22Rv1 (cell line): ENCODE measurements around the gene GLT8D1.
"Not testable (repeated sequence)": the region's sequence is repeated elsewhere in the genome, so short reads cannot be mapped to it uniquely, and the experiment has no call there.

ENCODE experiments used
- H3K27ac ChIP-seq: fragments of 450-650 bp; 2 replicates; pipeline ENCODE4 v1.5.1; 2017
- ZFX ChIP-seq: fragments of 450-650 bp; IDR thresholded peaks from 2 replicates; pipeline ENCODE4 v1.6.1; 2017; ENCODE audit warnings: antibody characterized with exemption, borderline replicate concordance
- TF ChIP-seq, protein P1 (sequence below): fragments of 450-650 bp; IDR thresholded peaks from 2 replicates; pipeline ENCODE4 v1.5.1; 2017; ENCODE audit warnings: mild to moderate bottlenecking

Gene GLT8D1

GRCh38 chr3:52733256-52733891, 27.8 kb upstream of the GLT8D1 start:
- TF ChIP-seq, protein P1, sequence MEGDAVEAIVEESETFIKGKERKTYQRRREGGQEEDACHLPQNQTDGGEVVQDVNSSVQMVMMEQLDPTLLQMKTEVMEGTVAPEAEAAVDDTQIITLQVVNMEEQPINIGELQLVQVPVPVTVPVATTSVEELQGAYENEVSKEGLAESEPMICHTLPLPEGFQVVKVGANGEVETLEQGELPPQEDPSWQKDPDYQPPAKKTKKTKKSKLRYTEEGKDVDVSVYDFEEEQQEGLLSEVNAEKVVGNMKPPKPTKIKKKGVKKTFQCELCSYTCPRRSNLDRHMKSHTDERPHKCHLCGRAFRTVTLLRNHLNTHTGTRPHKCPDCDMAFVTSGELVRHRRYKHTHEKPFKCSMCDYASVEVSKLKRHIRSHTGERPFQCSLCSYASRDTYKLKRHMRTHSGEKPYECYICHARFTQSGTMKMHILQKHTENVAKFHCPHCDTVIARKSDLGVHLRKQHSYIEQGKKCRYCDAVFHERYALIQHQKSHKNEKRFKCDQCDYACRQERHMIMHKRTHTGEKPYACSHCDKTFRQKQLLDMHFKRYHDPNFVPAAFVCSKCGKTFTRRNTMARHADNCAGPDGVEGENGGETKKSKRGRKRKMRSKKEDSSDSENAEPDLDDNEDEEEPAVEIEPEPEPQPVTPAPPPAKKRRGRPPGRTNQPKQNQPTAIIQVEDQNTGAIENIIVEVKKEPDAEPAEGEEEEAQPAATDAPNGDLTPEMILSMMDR = no peak
- no peak for TF ChIP-seq ZFX
- no peak overlapping the region for H3K27ac ChIP-seq

GRCh38 chr3:52731590-52731989, 26.0 kb upstream of the GLT8D1 start:
- no peak for TF ChIP-seq ZFX
- TF ChIP-seq, protein P1 = no peak
- H3K27ac ChIP-seq = no peak overlapping the region

DNA sequence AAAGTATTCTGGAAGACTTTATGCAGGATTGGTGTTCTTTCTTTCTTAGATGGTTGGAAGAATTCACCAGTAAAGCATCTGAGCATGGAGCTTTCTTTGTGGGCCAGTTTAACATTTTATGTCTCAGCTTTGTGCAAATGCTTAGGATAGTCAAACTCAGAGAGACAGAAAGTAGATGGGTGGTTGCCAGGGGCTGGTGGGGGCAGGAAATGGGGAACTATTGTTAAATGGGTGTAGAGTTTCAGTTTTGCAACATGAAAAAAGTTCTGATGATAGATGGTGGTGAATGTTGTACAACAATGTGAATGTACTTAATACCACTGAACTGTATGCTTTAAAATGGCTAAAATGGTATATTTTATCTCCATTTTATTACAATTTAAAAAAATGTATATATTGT, 25.1 kb upstream of the GLT8D1 start:
- H3K27ac ChIP-seq = no peak overlapping the region
- TF ChIP-seq ZFX = no peak
- TF ChIP-seq, protein P1 = no peak

- not testable (repeated sequence) for H3K27ac ChIP-seq
These were observed 23.2 kb upstream of the GLT8D1 start for GRCh38 chr3:52728753-52729152.

DNA sequence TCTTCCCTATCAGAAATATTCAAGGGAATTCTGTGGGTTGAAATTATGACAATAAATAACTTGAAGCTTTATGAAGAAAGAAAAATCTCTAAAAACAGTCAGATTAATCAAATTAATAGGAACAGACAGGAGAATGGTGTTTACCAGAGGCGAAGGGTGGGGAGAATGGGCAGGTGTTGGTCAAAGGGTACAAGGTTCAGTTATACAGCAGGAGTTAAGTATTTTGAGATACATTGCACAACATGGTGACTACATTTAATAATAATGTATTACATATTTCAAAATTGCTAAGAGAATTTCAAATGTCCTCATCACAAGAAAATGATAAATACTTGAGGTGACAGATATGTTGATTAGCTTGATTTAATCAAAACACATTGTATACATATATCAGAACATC, 18.9 kb upstream of the GLT8D1 start:
- TF ChIP-seq, protein P1 = no peak
- TF ChIP-seq ZFX = no peak

DNA sequence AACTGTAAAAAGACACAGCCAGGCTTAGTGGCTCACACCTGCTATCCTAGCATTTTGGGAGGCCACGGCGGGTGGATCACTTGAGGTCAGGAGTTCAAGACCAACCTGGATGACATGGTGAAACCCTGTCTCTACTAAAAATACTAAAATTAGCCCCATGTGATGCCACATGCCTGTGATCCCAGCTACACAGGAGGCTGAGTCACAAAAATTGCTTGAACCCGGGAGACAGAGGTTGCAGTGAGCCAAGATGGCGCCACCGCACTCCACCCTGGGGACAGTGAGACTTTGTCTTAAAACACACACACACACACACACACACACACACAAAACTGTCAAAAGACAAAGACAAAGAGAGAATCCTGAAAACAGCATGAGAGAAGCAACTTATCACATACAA, 18.3 kb upstream of the GLT8D1 start:
- no peak for TF ChIP-seq ZFX
- TF ChIP-seq, protein P1 = no peak

More for the DNA sequence above, 18.9 kb upstream of the GLT8D1 start:
- no peak overlapping the region for H3K27ac ChIP-seq

DNA sequence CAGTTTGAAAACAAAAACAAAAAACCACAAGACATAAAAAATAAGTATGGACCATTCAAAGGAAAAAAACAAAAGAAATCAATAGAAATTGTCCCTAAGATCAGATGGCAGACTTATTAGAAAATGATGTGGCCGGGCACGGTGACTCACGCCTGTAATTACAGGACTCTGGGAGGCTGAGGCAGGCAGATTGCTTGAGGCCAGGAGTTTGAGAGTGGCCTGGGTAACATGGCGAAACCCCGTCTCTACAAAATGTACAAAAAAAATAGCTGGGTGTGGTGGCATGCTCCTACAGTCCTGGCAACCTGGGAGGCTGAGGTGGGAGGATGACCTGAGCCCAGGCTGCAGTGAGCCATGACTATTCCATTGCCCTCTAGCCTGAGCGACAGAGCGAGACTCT, 16.9 kb upstream of the GLT8D1 start:
- TF ChIP-seq ZFX = no peak
- TF ChIP-seq, protein P1 = no peak
- H3K27ac ChIP-seq = no peak overlapping the region

More for the DNA sequence above, 18.3 kb upstream of the GLT8D1 start:
- no peak overlapping the region for H3K27ac ChIP-seq

DNA sequence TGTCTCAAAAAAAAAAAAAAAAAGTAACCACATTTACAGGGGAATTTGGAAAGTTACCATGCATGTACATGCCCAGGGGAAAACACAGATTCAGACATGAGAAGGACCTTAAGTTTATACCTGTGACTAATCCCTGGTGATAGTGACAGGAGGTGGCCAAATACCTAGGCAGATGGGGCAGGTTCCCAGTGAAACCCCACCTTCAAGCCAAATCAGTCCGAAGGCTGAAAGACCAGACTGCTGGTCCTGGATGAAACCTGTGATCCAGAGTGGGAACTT, 16.1 kb upstream of the GLT8D1 start:
- TF ChIP-seq ZFX = no peak
- TF ChIP-seq, protein P1 = no peak
- H3K27ac ChIP-seq = no peak overlapping the region
